PC-3 (cell line): ENCODE measurements around the gene BMPR1A. TPM values are rescaled to one million over a fixed set of nuclear protein-coding genes. Genes with fewer than 3 reads are reported as not detected.
A peak's percentile ranks its signal among the peaks of the same experiment; 100 is the strongest.

Experiments used
- ATAC-seq: fragments of 200-7000 bp; cut with Tn5 transposase; 2 replicates; pipeline ENCODE4 v1.9.1; 2020; ENCODE audit warnings: mild to moderate bottlenecking, moderate library complexity
- BruUV-seq: library from RNA; stranded (reverse); fragments of 400-500 nt; replicated peaks from 2 replicates; lab custom pipeline; 2021; lab: Mats Ljungman, UMichigan
- CTCF ChIA-PET: fragments of 300-600 bp; sonication (Branson Sonifier 250); formaldehyde crosslinking; loops from one replicate; lab custom pipeline; 2022; ENCODE audit warnings: antibody characterized with exemption; lab: Charles Lee
- POLR2A ChIA-PET: fragments of 300-600 bp; sonication (Branson Sonifier 250); formaldehyde crosslinking; loops from one replicate; lab custom pipeline; 2022; ENCODE audit warnings: antibody characterized with exemption; ENCODE audit not compliant: unreplicated experiment; lab: Charles Lee
- DNase-seq: peaks from one replicate; pipeline ENCODE4 v3.0.0-alpha.2; 2015
- H2AFZ ChIP-seq: fragments of 300-600 bp; sonication (generic); 2 replicates; pipeline ENCODE4 v1.6.0; 2016; ENCODE audit warnings: antibody characterized with exemption, low read length
- H3F3A ChIP-seq: fragments of 300-600 bp; sonication (generic); one replicate; pipeline ENCODE4 v1.6.0; 2017; ENCODE audit warnings: antibody characterized with exemption, low read length, control low read depth, mild to moderate bottlenecking; ENCODE audit not compliant: unreplicated experiment
- H3K27ac ChIP-seq: fragments of 300-600 bp; sonication (generic); 2 replicates; pipeline ENCODE4 v1.5.1; 2016; ENCODE audit warnings: mild to moderate bottlenecking, low read length
- H3K27me3 ChIP-seq: fragments of 300-600 bp; sonication (generic); 2 replicates; pipeline ENCODE4 v1.6.1; 2016; ENCODE audit warnings: low read length, mixed read lengths
- H3K36me3 ChIP-seq: fragments of 300-600 bp; sonication (generic); 2 replicates; pipeline ENCODE4 v1.6.1; 2016; ENCODE audit warnings: low read depth, mixed run types, low read length, mixed read lengths
- H3K4me1 ChIP-seq: fragments of 300-600 bp; sonication (generic); 2 replicates; pipeline ENCODE4 v1.5.1; 2016; ENCODE audit warnings: low read length; ENCODE audit not compliant: insufficient read depth
- H3K4me2 ChIP-seq: fragments of 300-600 bp; sonication (generic); 2 replicates; pipeline ENCODE4 v1.6.0; 2016; ENCODE audit warnings: low read length
- H3K4me3 ChIP-seq: fragments of 300-600 bp; sonication (generic); 2 replicates; pipeline ENCODE4 v1.5.1; 2016; ENCODE audit warnings: mild to moderate bottlenecking, low read length, mixed read lengths
- H3K79me2 ChIP-seq: fragments of 300-600 bp; sonication (generic); 2 replicates; pipeline ENCODE4 v1.6.1; 2017; ENCODE audit warnings: low read length, mixed read lengths
- H3K9ac ChIP-seq: fragments of 300-600 bp; sonication (generic); 2 replicates; pipeline ENCODE4 v1.6.0; 2016; ENCODE audit warnings: mild to moderate bottlenecking, low read length
- H3K9me2 ChIP-seq: fragments of 300-600 bp; sonication (generic); replicated peaks from 2 replicates; pipeline ENCODE4 v1.6.1; 2016; ENCODE audit warnings: mixed run types, low read length, mixed read lengths
- H3K9me3 ChIP-seq: fragments of 300-600 bp; sonication (generic); 2 replicates; pipeline ENCODE4 v1.6.1; 2016; ENCODE audit warnings: low read length, mixed read lengths
- H4K20me1 ChIP-seq: fragments of 300-600 bp; sonication (generic); 2 replicates; pipeline ENCODE4 v1.6.1; 2016; ENCODE audit warnings: low read length, mixed read lengths
- EZH2 ChIP-seq: fragments of 300-600 bp; sonication (generic); IDR thresholded peaks from one replicate; pipeline ENCODE4 v1.6.1; 2017; ENCODE audit warnings: antibody characterized with exemption, mild to moderate bottlenecking, low read length; ENCODE audit not compliant: unreplicated experiment
- EZH2phosphoT487 ChIP-seq: fragments of 300-600 bp; sonication (generic); IDR thresholded peaks from 2 replicates; pipeline ENCODE4 v1.6.1; 2018; ENCODE audit warnings: mild to moderate bottlenecking, antibody characterized with exemption, low read length, borderline replicate concordance
- intact Hi-C: fragments of 100-400 bp; cut with micrococcal nuclease; formaldehyde crosslinking; loops from 2 replicates; pipeline ENCODE4 v1.9.0; 2023
- total RNA-seq: library from RNA; depleted of rRNA; stranded (reverse); fragments of >200 nt; gene quantifications from 2 replicates; pipeline ENCODE4 v1.2.3, GENCODE V29; 2014
- TF ChIP-seq, protein P1 (sequence below): fragments of 300-600 bp; sonication (generic); conservative IDR thresholded peaks from 2 replicates; pipeline ENCODE4 v1.5.1; 2017; ENCODE audit warnings: antibody characterized with exemption, low read depth, mild to moderate bottlenecking, low read length

Gene BMPR1A
- total RNA-seq, 1 experiment from 2014 or later, result 14.5 TPM

DNA sequence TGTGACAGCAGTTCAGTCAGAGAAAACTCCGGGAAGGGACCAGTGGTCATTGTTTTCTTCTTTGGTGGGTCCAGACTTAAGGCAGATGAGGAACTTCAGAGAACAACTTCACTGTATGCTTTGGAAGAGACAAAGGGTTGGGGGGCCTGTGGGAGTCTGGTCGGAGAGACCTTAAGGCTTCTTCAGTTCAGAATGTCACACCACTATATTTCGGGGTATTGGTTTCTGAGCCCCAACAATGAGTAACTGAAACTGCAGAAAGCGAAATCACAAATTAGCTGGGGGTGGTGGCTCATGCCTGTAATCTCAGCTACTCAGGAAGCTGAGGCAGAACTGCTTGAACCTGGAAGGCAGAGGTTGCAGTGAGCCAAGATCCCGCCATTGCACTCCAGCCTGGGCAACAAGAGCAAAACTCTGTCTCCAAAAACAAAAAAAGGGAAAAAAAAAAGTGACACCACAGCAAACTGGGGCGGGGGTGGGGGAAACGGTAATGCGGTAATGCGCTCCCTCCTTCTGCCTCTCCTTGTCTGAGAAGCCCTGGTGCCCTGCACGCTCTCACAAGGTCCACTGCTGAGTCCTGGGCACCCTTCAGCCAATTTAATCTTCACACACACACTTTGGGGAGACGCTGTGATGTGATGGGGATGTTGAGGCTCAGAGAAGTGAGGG is 209.7 kb downstream of the BMPR1A start:
- Histone ChIP-seq H3K9me3 (no peaks in the 10 kb centered on the region), H4K20me1 (peaks cover 5% of the 10 kb centered on the region; the same call in 1 of the 2 replicates), H3K36me3 (no peaks in the 10 kb centered on the region), H3K9me2 (no peaks in the 10 kb centered on the region), H3K27ac (no peak overlapping the region), H3K4me2 (no peak overlapping the region), H3K9ac (0 out of 2 replicates have a peak overlapping the region, but pooled peaks have one; percentile 5), H3F3A (no peaks in the 10 kb centered on the region), H3K79me2 (peaks cover 32% of the 10 kb centered on the region), H2AFZ (0 out of 2 replicates have a peak overlapping the region, but pooled peaks have one; percentile 11), H3K4me1 (peaks cover 43% of the 10 kb centered on the region), H3K4me3 (no peak overlapping the region), H3K27me3 (no peaks in the 10 kb centered on the region)
- intact Hi-C loops, result loop anchor here (1.0 kb wide), 1 partner anchor 27 kb away; no protein-coding TSS in a partner anchor
- BruUV-seq, result no TSS peak
- ChIA-PET POLR2A (no interaction called here), CTCF (interaction anchor here (0.9 kb wide), 1 partner anchor 26 kb away, joined by 5 read pairs; no protein-coding TSS in a partner anchor)
- DNase-seq, result no peak
- TF ChIP-seq EZH2 (no peak), EZH2phosphoT487 (no peak)
- TF ChIP-seq, protein P1, sequence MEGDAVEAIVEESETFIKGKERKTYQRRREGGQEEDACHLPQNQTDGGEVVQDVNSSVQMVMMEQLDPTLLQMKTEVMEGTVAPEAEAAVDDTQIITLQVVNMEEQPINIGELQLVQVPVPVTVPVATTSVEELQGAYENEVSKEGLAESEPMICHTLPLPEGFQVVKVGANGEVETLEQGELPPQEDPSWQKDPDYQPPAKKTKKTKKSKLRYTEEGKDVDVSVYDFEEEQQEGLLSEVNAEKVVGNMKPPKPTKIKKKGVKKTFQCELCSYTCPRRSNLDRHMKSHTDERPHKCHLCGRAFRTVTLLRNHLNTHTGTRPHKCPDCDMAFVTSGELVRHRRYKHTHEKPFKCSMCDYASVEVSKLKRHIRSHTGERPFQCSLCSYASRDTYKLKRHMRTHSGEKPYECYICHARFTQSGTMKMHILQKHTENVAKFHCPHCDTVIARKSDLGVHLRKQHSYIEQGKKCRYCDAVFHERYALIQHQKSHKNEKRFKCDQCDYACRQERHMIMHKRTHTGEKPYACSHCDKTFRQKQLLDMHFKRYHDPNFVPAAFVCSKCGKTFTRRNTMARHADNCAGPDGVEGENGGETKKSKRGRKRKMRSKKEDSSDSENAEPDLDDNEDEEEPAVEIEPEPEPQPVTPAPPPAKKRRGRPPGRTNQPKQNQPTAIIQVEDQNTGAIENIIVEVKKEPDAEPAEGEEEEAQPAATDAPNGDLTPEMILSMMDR, result no peak
- ATAC-seq, result no peak

DNA sequence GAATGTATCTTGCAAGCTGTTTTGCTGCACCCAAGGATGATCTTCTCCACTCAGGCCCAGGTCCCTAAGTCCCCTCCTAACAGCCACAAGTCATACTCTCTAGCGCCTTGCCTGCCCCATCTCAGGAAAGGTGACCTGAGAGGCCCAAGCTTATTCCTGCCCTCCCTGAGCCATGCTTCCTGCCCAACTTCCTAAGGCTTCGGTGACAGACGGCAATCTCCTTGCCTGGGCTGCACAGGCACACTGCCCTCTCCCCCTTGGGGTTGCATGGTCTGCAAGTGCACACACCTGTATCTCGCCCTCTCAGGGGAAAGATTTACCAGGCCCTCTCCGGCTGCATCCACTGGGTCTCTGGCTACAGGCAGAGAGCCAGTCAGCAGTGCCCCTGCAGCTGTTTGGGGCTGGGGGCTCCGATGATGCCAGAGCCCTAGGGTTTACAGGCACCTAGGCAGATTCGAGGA is 211.1 kb downstream of the BMPR1A start:
- no peaks in the 10 kb centered on the region for H3K9me3 ChIP-seq
- no peaks in the 10 kb centered on the region for H3K36me3 ChIP-seq
- intact Hi-C loops, result no loop called here
- no peak overlapping the region for H2AFZ ChIP-seq
- H3F3A ChIP-seq, result no peaks in the 10 kb centered on the region
- H3K4me3 ChIP-seq, result peak overlapping the region; percentile 71
- ChIA-PET CTCF (no interaction called here), POLR2A (no interaction called here)
- ATAC-seq (no peak), DNase-seq (no peak)
- BruUV-seq, result no TSS peak
- no peaks in the 10 kb centered on the region for H3K9me2 ChIP-seq
- no peak overlapping the region for H3K27ac ChIP-seq
- peaks cover 47% of the 10 kb centered on the region for H3K4me1 ChIP-seq
- no peaks in the 10 kb centered on the region for H3K27me3 ChIP-seq
- H4K20me1 ChIP-seq, result peaks cover 5% of the 10 kb centered on the region; the same call in 1 of the 2 replicates
- peak overlapping the region; percentile 90 for H3K4me2 ChIP-seq
- TF ChIP-seq EZH2 (no peak), EZH2phosphoT487 (no peak)
- TF ChIP-seq, protein P1, result no peak
- peak overlapping the region; percentile 92; the same call in 1 of the 2 replicates for H3K9ac ChIP-seq
- peaks cover 32% of the 10 kb centered on the region for H3K79me2 ChIP-seq
